ENCODE measurements around the gene TULP1. TPM values are rescaled to one million over a fixed set of nuclear protein-coding genes. Genes with fewer than 3 reads are reported as not detected.

TULP1 gene
- polyA plus RNA-seq, 4 donors = 1.8 to 3.5 (median 2.7) TPM

- DNase-seq (ENCODE audit: low read depth in 4 of 4, low spot score in 3 of 4) = no peak
Measured at GRCh38 chr6:35469751-35470662, 42.7 kb downstream of the TULP1 start.

- DNase-seq (ENCODE audit: low read depth in 4 of 4, low spot score in 3 of 4) = no peak
Measured at GRCh38 chr6:35468980-35469750, 43.5 kb downstream of the TULP1 start.

- peak; percentile 92 to 96 (median 94) for DNase-seq (ENCODE audit: low read depth in 4 of 4, low spot score in 3 of 4)
Measured at GRCh38 chr6:35468181-35468979, 44.3 kb downstream of the TULP1 start, which contains the start of gene RPL10A. Gene RPL10A, plus strand, starts transcription at chr6:35468401. Its CDS starts 34 bp downstream, at chr6:35468435.

DNA sequence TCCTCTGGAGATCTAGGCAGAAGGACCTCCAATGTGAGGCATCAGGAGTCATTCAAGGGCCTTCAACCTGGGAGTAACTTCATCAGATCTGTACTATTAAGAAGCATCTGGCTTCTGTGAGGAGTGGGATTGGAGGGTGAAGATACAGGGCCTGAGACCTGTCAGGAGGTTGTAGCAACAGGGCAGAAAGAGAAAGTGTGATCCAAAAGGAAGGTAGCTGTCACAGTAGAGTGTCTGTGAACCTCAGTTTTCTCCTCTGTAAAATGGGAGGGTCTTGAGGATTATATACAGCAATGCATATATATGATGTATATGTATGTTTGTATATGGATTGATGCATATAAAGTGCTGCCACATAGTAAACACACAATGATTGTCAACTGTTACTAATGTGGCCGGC, 47.0 kb downstream of the TULP1 start:
- no peak for DNase-seq (ENCODE audit: low read depth in 4 of 4, low spot score in 3 of 4)

DNA sequence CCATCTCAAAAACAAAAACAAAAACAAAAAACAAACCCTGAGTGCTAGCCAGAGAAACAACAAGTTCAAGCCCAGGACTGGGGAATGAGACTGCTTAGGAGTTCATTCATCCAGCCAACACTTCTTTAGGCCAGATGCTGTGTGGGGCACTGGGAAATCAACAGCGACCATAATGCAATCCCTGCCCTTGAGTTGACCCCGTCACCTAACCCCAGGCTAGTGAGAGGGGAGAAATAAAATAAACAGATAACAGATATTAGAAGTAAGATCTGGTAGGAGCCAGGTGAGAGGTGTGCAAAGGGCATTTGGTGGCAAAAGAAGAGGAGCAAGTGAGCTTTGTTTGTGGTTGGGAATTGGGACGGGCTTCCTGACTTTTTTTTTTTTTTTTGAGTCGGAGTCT, 49.4 kb downstream of the TULP1 start:
- DNase-seq (ENCODE audit: low read depth in 4 of 4, low spot score in 3 of 4) = no peak

- DNase-seq (ENCODE audit: low read depth in 4 of 4, low spot score in 3 of 4) = no peak
Measured at GRCh38 chr6:35461270-35461669, 51.4 kb downstream of the TULP1 start.

GRCh38 chr6:35457907-35458306, 54.8 kb downstream of the TULP1 start:
- DNase-seq (ENCODE audit: low read depth in 4 of 4, low spot score in 3 of 4) = no peak

DNA sequence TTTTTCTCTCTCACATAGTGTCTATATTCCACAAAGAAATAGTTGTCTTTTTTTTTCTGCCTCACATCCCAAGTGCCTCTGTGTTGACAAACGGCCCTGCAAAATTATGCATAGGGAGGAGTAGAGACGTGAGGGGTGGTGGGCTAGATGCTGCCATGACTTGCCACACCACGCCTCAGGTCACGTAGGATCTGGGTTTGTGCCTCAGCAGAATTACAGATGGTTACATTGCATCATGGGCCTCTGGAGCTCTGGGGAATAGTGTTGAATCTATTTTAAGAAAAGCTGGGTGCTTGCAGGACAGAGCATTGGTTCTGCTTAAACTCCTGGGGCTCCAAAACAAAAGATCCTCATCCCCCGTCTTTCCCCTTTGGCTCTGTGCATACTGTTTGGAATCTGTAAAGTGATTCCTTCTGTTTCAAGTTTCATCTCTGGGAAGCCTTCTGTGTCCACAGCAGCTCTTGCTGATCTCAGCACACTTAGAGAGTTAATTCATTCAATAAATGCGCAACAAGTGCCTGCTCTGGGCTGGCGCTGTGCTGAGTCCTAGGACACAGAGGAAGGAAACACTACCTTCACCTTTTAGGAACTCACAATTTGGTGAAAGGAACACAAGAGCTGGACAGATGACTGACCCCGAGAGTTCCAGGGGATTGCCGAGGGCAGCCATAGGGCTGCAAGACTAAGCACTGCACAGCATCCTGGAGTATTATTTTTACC, 58.1 kb downstream of the TULP1 start:
- DNase-seq (ENCODE audit: low read depth in 4 of 4, low spot score in 3 of 4) = no peak

DNA sequence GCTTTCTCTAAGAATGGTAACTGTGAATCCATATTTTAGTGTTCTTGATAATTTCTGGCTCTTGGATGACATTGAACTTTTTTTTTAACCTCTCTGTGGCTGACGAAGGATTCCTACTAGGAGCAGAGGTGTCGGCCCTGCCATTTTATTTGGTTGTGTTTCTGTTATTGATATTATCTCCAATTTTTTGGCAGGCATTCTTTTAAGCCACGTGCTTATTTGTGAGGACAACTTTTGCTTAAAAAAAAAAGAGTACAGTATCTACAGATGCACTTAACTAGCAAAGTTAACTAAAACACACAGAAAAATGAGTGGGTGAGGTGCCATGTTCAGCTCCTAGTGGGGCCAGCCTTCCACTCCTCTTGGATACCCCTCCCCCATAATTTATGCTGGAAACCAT, 59.5 kb downstream of the TULP1 start:
- no peak for DNase-seq (ENCODE audit: low read depth in 4 of 4, low spot score in 3 of 4)

DNA sequence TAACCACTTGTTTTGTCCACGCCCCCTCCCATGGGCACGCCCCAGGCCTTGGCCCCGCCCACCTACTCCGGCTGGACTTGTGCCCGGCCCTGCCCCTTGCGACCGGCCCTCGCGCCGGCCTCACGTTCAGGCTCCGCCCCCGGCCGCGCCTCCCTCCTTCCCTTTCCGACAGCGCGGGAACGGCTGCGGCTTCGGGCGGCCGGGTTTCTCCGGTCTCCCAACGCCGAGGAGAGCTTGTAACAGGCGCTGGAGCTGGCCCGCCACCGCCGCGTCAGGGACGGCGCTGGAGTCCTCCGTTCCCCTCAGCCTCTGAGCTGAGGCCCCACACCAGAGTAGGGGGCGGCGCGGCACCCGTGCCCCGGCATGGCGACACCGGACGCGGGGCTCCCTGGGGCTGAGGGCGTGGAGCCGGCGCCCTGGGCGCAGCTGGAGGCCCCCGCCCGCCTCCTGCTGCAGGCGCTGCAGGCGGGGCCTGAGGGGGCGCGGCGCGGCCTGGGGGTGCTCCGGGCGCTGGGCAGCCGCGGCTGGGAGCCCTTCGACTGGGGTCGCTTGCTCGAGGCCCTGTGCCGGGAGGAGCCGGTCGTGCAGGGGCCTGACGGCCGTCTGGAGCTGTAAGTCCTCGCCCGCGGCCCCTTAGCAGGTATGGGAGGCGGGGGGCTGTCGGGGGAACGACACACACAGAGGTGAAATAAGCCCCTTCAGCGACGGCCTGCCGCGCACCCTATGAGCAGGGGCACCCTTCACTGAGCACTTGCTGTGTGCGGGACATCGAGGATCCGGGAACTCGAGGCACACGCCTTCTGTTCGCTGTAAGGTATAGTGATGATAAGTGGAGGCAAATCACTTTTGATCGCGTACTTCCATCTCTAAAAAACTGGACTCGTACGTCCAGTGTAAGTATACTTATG, 60.3 kb downstream of the TULP1 start, which contains the start of gene FANCE:
TSS of gene FANCE (plus strand) at position 156 of the 908 bp plus-strand sequence. CDS start at position 364, 208 bp downstream.
- peak; percentile 78 to 91 (median 87) for DNase-seq (ENCODE audit: low read depth in 4 of 4, low spot score in 3 of 4)

DNA sequence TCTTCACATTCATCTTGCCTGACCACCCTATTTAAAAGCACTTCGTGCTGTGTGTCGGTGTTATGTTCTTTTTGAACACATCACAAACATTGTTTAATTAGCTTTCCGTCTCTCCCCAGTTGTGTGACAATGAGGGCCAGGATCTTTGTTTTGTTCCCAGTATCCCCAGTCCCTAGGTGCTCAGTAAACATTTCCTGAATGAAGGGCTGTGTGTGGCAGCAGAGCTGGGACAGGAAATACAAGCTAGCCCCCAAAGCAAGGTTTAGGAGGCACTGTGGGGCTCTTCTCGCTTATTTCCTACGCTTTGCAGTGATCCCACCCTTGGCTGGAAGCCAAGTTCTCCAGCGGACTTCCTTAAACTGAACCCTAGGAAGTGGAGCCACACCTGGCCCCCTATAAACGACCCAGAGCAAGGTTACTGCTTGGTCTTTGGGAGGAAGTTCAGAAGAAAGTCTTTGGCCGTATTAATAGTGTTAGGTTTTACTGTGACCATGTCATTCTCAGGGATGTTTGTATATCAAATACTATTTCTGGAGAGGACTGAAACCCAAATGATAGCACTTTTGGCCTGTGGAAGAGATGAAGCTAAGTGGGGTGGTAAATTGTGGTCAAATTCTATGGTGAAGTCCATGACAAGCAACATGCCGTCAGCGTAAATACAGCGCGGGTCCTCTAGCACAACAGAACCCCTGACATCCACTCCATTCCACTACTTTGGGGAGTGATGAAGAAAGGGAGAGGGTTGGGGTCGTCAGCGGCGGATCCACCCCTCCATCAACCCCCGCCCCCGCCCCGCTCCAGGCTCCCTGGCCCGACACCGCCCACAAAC, 61.1 kb downstream of the TULP1 start:
- DNase-seq (ENCODE audit: low read depth in 4 of 4, low spot score in 3 of 4) = no peak

GRCh38 chr6:35449287-35449881, 63.3 kb downstream of the TULP1 start:
- DNase-seq (ENCODE audit: low read depth in 4 of 4, low spot score in 3 of 4) = peak in 2 of 4 donors; percentile 52 to 57

DNA sequence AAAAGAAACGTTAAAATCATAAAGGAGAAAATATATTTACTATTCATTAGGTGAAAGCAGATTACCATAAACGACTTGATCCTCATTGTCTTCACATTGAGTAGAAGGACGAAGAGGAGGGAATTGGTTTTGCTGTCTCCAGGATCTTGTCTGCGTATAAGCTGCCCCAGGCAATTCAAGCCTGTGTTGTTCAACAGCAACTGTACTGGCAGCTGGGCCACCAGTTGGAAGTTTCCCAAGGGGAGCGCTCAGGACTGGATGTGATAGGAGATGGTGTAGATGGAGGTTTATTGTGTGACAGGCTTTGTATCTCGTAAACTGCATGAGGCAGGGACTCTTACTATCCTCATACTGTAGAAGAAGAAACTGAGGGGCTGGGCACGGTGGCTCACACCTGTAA, 64.5 kb downstream of the TULP1 start:
- DNase-seq (ENCODE audit: low read depth in 4 of 4, low spot score in 3 of 4) = no peak

Other genes starting within 250 kb of the TULP1 start
- gene DEF6, start 215.1 kb downstream of the TULP1 start, polyA plus RNA-seq (ENCODE audit: insufficient read length in 4 of 4) = 1 to 10 TPM; 3.3 to 7.6 (median 5.5) TPM
- gene PPARD, start 170.3 kb downstream of the TULP1 start, polyA plus RNA-seq (ENCODE audit: insufficient read length in 4 of 4) = 10 to 100 TPM; 21.0 to 26.4 (median 23.3) TPM
- gene FANCE, start 60.6 kb downstream of the TULP1 start, polyA plus RNA-seq (ENCODE audit: insufficient read length in 4 of 4) = 10 to 100 TPM in 1 of 4 donors, 1 to 10 TPM in 3; 7.1 to 12.5 (median 9.7) TPM
- 1,000 to 10,000 TPM; 1,828 to 2,129 (median 1,951) TPM for gene RPL10A, start 44.5 kb downstream of the TULP1 start, polyA plus RNA-seq (ENCODE audit: insufficient read length in 4 of 4)
- 10 to 100 TPM; 37.1 to 56.7 (median 43.5) TPM for gene TEAD3, start 15.8 kb downstream of the TULP1 start, polyA plus RNA-seq (ENCODE audit: insufficient read length in 4 of 4)
- gene FKBP5, start 176.0 kb upstream of the TULP1 start, polyA plus RNA-seq (ENCODE audit: insufficient read length in 4 of 4) = 10 to 100 TPM; 18.0 to 32.7 (median 26.0) TPM
- gene ARMC12, start 224.1 kb upstream of the TULP1 start, polyA plus RNA-seq (ENCODE audit: insufficient read length in 4 of 4) = 1 to 10 TPM in 2 of 4 donors, under 1 TPM in 2; 0.42 to 1.5 (median 1.1) TPM